ENCODE results near the gene AP3M1.
"Not testable (repeated sequence)": the region's sequence is repeated elsewhere in the genome, so short reads cannot be mapped to it uniquely, and the experiment has no call there.

The AP3M1 gene

DNA sequence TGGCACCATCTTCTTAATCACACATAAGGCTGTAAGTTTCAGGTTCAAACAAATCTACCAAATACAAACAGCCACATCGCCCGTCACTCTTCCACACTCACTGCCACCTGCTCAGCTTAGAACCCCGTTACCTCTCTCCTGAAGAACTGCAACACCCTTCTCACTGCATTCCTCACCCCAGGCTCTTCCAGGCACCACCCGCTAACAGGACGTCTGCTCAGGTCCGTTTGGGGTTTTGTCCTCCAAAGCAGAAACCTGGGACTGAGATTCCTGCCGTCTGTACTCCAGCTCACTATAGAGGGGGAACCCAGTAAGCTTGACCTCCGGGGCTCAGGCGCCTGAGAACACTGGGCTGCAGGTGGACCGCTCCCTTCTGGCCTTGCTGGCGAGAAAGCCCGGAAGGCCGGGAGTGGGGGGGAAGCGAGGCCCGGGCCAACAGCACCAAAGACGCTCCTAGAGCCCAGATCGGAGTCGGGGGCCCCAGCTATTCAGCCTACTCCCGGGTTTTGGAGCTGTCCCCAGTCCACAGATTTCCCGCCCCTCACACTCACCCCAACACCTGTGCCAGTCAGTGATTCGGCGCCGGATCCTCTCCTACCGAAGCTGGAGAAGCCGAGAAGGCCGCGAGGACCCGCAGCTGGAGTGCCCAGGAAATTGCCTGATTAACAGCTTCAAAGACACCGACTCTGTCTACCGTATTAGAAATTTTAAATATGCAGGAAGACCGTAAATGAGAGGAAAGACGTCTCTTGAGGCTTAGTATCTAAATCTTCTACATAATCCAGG, at the start of gene AP3M1:
AP3M1 (minus strand) TSS at position 625 of the 786 bp plus-strand sequence. CDS start 12,449 bp downstream, outside the sequence.
- no peak for DNase-seq (ENCODE audit: low spot score)

- no peak for DNase-seq (ENCODE audit: low spot score)
Measured at GRCh38 chr10:74199315-74199714, 48.7 kb upstream of the AP3M1 start.

DNA sequence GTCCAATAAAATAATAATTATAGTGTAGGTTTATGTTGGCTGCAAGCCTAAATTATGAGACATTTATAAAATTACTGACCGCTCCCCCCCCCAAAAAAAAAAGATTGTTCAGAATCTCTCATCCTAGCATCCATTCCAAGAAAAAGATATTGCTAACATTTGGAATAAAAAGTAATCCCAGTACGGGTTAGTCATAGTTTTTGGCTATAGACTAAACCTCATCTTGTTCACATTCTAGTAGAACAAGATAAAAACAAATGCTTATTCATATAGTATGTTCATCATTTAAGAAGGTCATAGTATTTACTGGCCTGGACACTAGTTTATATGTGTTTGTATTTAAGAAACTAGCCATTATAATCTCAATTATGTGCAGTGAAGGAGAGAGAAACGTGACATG, 44.4 kb upstream of the AP3M1 start:
- DNase-seq (ENCODE audit: low spot score), result no peak

DNA sequence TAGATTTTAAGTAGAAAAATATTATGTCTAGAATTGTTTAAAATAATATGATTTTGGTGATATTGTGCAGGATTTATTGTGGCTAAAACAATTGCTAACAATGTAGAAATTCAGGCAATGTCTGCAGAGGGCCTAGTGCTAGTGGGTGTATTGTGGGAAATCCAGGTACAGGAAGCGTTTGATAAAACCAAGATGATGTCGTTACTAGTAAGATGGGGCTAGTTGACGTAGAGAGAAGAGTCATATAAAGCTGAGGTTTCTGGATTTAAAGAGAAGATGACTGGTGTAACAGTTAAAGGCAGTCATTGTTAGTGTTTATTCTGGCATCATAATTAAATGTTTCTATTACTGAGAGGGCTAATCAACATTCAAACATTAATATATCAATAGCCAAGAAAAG, 43.9 kb upstream of the AP3M1 start:
- DNase-seq (ENCODE audit: low spot score), result no peak

DNA sequence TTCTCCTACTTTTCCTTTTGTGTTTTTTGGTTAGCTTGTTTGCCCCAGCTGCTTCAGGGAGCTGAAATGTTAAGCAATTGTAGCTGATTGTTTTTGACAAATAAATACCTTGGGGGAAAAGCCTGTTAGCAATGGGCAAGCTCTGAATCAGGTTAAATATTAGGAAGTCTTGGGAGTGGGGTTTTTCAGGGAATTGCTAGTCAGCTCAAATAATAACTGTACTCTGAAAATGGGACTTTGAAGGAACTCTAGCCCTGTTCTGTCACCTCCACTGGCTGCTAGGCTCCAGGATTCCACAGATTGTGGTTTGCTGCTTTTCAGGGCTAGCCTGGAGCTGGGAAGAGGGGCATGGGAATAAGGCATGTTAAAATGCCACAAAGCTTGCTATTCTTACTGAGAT, 39.9 kb upstream of the AP3M1 start:
- DNase-seq (ENCODE audit: low spot score), result no peak

GRCh38 chr10:74189999-74190421, 39.4 kb upstream of the AP3M1 start:
- peak; percentile 66 for DNase-seq (ENCODE audit: low spot score)

DNA sequence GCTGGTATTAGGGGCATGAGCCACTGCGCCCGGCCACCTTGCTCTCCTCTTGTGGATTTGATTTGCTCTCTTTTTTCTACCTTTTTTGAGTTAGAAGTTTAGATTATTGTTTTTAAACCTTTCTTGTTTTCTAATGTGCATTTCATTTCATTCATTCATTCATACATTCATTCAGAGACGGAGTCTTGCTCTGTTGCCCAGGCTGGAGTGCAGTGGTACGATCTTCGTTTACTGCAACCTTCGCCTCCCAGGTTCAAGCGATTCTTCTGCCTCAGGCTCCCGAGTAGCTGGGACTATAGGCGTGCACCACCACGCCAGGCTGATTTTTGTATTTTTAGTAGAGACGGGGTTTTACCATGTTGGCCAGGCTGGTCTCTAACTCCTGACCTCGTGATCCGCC, 38.0 kb upstream of the AP3M1 start:
- DNase-seq (ENCODE audit: low spot score), result not testable (repeated sequence)

DNA sequence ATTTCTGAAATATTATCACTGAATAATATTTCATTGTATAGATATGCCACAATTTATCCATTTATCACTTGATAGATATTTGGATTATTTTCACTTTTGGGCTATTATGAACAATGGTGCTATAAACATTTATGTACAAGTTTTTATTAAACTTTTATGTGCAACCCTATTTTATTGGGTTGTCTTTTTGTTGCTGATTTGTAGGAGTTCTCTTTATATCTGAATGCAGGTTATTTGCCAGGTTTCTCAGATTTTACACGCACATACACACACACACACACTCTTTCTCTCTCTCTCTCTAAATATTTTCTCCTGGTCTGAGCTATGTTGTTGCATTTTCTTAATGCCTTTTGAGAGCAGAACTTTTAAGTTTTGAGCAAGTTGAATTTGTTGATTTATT, 36.6 kb upstream of the AP3M1 start:
- no peak for DNase-seq (ENCODE audit: low spot score)

GRCh38 chr10:74186678-74187077, 36.0 kb upstream of the AP3M1 start:
- no peak for DNase-seq (ENCODE audit: low spot score)

- no peak for DNase-seq (ENCODE audit: low spot score)
Measured at GRCh38 chr10:74179111-74179710, 28.6 kb upstream of the AP3M1 start.

DNA sequence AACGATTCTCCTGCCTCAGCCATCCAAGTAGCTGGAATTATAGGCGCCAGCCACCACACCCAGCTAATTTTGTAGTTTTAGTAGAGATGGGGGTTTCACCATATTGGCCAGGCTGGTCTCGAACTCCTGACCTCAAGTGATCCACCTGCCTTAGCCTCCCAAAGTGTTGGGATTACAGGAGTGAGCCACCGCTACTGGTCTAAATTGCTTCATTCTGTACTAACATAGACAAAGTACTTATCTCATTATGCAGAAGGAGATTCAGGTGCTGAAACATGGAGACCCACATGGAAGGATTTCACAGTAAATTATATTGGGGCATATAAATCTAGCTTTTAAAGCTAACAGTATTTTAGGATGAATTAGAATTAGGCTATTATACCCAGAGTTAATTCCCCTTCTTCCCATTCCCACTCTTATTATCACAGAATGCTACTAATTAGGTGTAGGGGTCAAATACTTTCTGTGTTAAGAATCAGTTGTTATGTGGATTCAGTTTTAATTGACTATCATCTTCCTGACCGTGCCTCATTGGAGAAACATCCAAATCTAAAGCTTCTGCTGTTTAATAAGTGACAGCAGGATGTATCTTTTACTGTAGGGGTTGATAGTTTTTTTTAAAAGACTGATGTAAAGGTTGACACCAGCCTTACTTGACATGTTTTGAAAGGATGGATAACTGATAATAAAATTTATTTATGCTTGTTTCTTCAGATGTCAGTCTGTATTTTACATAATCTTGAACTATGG, 27.6 kb upstream of the AP3M1 start:
- no peak for DNase-seq (ENCODE audit: low spot score)

- DNase-seq (ENCODE audit: low spot score), result peak; percentile 30
Measured at GRCh38 chr10:74177140-74177677, 26.6 kb upstream of the AP3M1 start.

DNA sequence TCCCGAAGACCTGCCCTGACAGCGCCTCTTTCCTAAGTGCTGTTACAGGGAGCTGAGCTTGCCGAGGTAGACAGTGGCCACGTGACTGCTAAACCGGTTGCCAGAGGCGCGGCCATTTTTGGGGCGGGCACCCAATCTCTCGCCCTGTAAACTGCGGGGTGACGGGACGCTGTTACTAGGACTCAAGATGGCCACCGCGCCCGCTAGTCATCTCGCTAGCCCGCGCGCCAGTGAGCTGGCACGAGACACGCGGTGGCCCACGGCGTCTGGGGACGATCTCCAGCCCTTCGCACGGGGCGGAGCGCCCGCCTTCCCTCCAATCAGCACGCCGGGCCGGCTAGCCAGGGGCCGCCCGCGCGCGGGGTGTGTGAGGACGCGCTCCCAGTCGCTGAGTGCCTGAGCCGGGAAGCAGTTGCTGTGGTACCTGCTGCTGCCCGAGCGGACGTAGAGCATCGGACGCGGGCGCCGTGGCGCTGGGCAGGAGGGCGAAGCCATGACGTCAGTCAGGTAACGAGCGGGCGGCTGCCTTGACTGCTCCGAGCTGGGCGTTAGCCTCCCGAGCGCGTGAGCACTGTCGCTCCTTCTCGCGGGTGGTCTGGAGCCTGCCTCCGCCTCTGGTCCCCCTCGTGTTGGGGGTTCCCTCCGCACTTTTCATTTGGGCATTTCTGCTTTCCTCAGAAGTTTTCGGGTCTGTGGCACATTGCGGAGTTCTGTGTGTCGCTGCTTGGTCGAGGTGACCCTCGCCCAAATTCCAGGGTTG, 25.9 kb upstream of the AP3M1 start:
- peak; percentile 91 for DNase-seq (ENCODE audit: low spot score)

- DNase-seq (ENCODE audit: low spot score), result no peak
Measured at GRCh38 chr10:74175510-74176379, 25.1 kb upstream of the AP3M1 start.

- DNase-seq (ENCODE audit: low spot score), result no peak
Measured at GRCh38 chr10:74174521-74174920, 23.9 kb upstream of the AP3M1 start.

GRCh38 chr10:74171625-74172024, 21.0 kb upstream of the AP3M1 start:
- no peak for DNase-seq (ENCODE audit: low spot score)

DNA sequence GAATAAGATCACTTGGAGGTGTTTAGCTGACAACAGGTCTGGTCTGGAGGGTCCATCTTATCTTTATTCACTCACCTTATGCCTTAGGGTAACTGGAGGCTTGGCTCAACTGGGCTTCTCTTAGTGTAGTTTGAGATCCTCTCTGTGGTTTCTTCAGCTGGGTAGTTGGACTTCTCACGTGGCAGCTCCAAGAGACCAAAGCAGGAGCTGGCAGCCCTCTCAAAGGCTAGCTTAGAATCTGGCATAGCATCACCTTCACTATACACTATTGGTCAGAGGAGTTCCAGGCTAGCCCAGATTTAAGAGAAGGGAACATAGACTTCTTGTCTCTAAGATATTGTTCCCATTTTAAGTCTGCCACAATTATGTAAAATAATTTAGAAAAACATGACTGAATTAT, 16.8 kb upstream of the AP3M1 start:
- DNase-seq (ENCODE audit: low spot score), result no peak

DNA sequence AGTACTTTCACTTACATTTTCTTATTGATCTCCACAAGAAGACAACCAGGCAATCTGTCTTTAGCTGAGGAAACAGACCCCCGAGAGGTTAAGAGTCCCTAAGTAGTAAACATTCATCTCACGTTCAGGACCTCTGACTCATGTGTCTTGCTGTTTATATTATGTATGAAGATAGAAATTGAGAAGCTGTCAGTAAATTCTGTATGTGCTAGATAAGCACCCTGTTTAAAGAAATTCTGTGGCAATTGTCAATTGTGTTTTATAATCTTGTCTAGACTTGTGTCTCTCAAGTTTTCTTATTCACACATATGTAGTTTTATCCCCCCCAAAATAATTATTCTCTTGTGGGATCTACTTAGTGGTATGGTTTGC, 14.9 kb upstream of the AP3M1 start:
- no peak for DNase-seq (ENCODE audit: low spot score)

GRCh38 chr10:74164716-74165529, 14.3 kb upstream of the AP3M1 start:
- DNase-seq (ENCODE audit: low spot score), result no peak
